Natural killer cell (primary cell): ENCODE results near the gene CLEC4M. TPM values are rescaled to one million over a fixed set of nuclear protein-coding genes. Genes with fewer than 3 reads are reported as not detected.

Experiments used
- ATAC-seq, 3 donors: fragments of 150-1000 bp in 2 of 3; fragments of 200-7000 bp in 1 of 3; cut with Tn5 transposase; 1 replicate in 1 of 3; 2 replicates in 2 of 3; pipeline ENCODE4 v1.10.0; 2021; ENCODE audit warnings: mild to moderate bottlenecking in 2 of 3, moderate library complexity in 2 of 3
- DNase-seq, 2 donors: peaks; one replicate each; pipeline versions ENCODE4 v3.0.0 to v3.0.0-alpha.2; 2013 to 2021; ENCODE audit warnings: mixed read lengths in 1 of 2
- H3K27ac ChIP-seq: one replicate; pipeline ENCODE4 v1.5.1; 2013; ENCODE audit warnings: mild to moderate bottlenecking, low read length
- H3K27me3 ChIP-seq: one replicate; pipeline ENCODE4 v1.6.1; 2013; ENCODE audit warnings: low read length; ENCODE audit not compliant: control insufficient read depth, insufficient read depth
- H3K36me3 ChIP-seq: one replicate; pipeline ENCODE4 v1.6.1; 2013; ENCODE audit warnings: low read length; ENCODE audit not compliant: control insufficient read depth, insufficient read depth
- H3K4me1 ChIP-seq: one replicate; pipeline ENCODE4 v1.6.1; 2013; ENCODE audit warnings: low read length; ENCODE audit not compliant: control insufficient read depth, insufficient read depth
- H3K4me3 ChIP-seq: one replicate; pipeline ENCODE4 v1.5.1; 2013; ENCODE audit warnings: low read length
- H3K9me3 ChIP-seq: one replicate; pipeline ENCODE4 v1.6.1; 2013; ENCODE audit warnings: low read length; ENCODE audit not compliant: control insufficient read depth, insufficient read depth
- H3K27ac Mint-ChIP-seq, 2 donors: one replicate each; pipeline ENCODE4 v1.8.0; 2022; ENCODE audit warnings: mild to moderate bottlenecking in 2 of 2, mixed read lengths in 2 of 2, moderate library complexity in 1 of 2
- H3K27me3 Mint-ChIP-seq, 2 donors: one replicate each; pipeline ENCODE4 v1.8.0; 2022; ENCODE audit warnings: low read depth in 2 of 2, mixed read lengths in 2 of 2
- H3K36me3 Mint-ChIP-seq: one replicate; pipeline ENCODE4 v1.8.0; 2022; ENCODE audit warnings: mixed read lengths
- H3K4me1 Mint-ChIP-seq, 2 donors: one replicate each; pipeline ENCODE4 v1.8.0; 2022; ENCODE audit warnings: mixed read lengths in 2 of 2
- H3K4me3 Mint-ChIP-seq: one replicate; pipeline ENCODE4 v1.8.0; 2022; ENCODE audit warnings: mild to moderate bottlenecking, moderate library complexity, mixed read lengths
- H3K9me3 Mint-ChIP-seq, 2 donors: one replicate each; pipeline ENCODE4 v1.8.0; 2022; ENCODE audit warnings: mixed read lengths in 2 of 2
- WGBS: methylation state at CpG from one replicate; pipeline ENCODE4 v1.1.7; 2013; ENCODE audit warnings: missing lambda C conversion rate; ENCODE audit not compliant: insufficient coverage; 5-methylcytosine and 5-hydroxymethylcytosine counted together
- intact Hi-C: fragments of 100-400 bp; cut with micrococcal nuclease; formaldehyde crosslinking; loops from one replicate; pipeline ENCODE4 v1.14.2; 2022
- total RNA-seq, 4 donors: library from RNA; stranded (reverse); fragments of 120-200 nt in 1 of 4; gene quantifications; one replicate each; pipeline versions ENCODE4 v1.2.3 to v1.2.4, GENCODE V29; 2013 to 2022
- TF ChIP-seq, protein P1 (sequence below): fragments of 200-600 bp; IDR thresholded peaks from one replicate; pipeline ENCODE4 v1.8.0; 2022; ENCODE audit warnings: antibody characterized with exemption

CLEC4M gene
- total RNA-seq, 3 donors from 2014 or later (not counting 1 experiment from before 2014, with no cell fraction given) = not detected

DNA sequence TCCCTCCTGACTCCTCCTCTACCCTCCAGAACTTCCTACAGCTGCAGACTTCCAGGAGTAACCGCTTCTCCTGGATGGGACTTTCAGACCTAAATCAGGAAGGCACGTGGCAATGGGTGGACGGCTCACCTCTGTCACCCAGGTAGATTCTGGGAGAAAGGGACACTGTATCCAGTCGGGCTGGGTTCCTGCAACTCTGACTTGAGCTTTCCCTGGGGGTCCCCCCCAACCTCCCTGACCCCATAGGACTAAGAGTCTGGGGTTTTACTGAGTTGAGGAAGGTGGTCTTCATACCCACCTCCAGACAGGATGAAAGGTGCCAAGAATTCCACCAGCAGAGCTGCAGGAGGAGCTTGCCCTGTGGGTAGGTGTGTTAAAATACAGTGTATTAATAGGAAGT is 4.4 kb downstream of the CLEC4M start:
- intact Hi-C loops = no loop called here
- Mint-ChIP-seq H3K4me3 (no peak overlapping the region), H3K27me3 (peaks cover 14 to 45% of the 10 kb centered on the region in 2 donors), H3K36me3 (no peaks in the 10 kb centered on the region), H3K27ac (no peak overlapping the region), H3K9me3 (no peaks in the 10 kb centered on the region), H3K4me1 (peaks cover 4 to 5% of the 10 kb centered on the region in 2 donors)
- WGBS = 82% methylated on average over 3 of the region's 4 CpGs
- Histone ChIP-seq H3K9me3 (no peaks in the 10 kb centered on the region), H3K27ac (no peak overlapping the region), H3K36me3 (no peaks in the 10 kb centered on the region), H3K4me3 (no peak overlapping the region), H3K4me1 (no peaks in the 10 kb centered on the region), H3K27me3 (peaks cover 3% of the 10 kb centered on the region)
- no peak for ATAC-seq
- TF ChIP-seq, protein P1, sequence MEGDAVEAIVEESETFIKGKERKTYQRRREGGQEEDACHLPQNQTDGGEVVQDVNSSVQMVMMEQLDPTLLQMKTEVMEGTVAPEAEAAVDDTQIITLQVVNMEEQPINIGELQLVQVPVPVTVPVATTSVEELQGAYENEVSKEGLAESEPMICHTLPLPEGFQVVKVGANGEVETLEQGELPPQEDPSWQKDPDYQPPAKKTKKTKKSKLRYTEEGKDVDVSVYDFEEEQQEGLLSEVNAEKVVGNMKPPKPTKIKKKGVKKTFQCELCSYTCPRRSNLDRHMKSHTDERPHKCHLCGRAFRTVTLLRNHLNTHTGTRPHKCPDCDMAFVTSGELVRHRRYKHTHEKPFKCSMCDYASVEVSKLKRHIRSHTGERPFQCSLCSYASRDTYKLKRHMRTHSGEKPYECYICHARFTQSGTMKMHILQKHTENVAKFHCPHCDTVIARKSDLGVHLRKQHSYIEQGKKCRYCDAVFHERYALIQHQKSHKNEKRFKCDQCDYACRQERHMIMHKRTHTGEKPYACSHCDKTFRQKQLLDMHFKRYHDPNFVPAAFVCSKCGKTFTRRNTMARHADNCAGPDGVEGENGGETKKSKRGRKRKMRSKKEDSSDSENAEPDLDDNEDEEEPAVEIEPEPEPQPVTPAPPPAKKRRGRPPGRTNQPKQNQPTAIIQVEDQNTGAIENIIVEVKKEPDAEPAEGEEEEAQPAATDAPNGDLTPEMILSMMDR = no peak
- no peak for DNase-seq

DNA sequence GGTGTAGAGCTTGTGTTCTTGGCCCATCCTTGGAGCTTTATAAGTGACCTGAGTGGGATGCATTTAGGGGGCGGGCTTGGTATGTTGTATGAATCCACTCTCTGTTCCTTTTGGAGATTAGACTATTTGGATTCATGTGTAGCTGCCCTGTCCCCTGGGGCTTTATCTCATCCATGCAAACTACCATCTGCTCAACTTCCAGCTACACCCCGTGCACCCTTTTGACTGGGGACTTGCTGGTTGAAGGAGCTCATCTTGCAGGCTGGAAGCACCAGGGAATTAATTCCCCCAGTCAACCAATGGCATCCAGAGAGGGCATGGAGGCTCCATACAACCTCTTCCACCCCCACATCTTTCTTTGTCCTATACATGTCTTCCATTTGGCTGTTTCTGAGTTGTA is 6.1 kb downstream of the CLEC4M start:
- H3K4me1 Mint-ChIP-seq = peaks cover 10 to 12% of the 10 kb centered on the region in 2 donors
- no peaks in the 10 kb centered on the region for H3K9me3 Mint-ChIP-seq
- 84% methylated on average over 2 of the region's 2 CpGs for WGBS
- H3K4me3 ChIP-seq = no peak overlapping the region
- ATAC-seq = no peak
- no peak for DNase-seq
- TF ChIP-seq, protein P1 = no peak
- H3K27ac Mint-ChIP-seq = no peak overlapping the region
- H3K27me3 ChIP-seq = peaks cover 3% of the 10 kb centered on the region
- intact Hi-C loops = no loop called here
- no peak overlapping the region for H3K4me3 Mint-ChIP-seq
- H3K4me1 ChIP-seq = no peaks in the 10 kb centered on the region
- peaks cover 11 to 36% of the 10 kb centered on the region in 2 donors for H3K27me3 Mint-ChIP-seq
- H3K9me3 ChIP-seq = no peaks in the 10 kb centered on the region
- no peaks in the 10 kb centered on the region for H3K36me3 Mint-ChIP-seq
- no peak overlapping the region for H3K27ac ChIP-seq
- H3K36me3 ChIP-seq = no peaks in the 10 kb centered on the region

DNA sequence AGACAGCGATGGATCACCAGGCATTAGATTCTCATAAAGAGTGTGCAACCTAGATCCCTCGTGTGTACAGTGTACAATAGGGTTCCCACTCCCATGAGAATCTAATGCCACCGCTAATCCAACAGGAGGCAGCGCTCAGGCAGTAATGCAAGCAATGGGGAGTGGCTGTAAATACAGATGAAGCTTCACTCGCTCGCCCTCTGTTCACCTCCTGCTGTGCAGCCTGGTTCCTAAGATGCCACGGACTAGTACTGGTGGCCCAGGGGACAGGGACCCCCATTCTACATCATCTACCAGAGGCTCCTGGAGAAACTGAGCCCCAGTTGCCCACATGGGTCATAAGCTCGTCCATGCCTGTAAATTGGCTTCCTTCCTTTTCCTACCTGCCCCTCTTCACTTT is 8.0 kb downstream of the CLEC4M start:
- Mint-ChIP-seq H3K4me3 (no peak overlapping the region), H3K27ac (no peak overlapping the region), H3K27me3 (peaks cover 13 to 36% of the 10 kb centered on the region in 2 donors), H3K9me3 (no peaks in the 10 kb centered on the region), H3K36me3 (no peaks in the 10 kb centered on the region), H3K4me1 (peaks cover 10 to 12% of the 10 kb centered on the region in 2 donors)
- H3K27me3 ChIP-seq = peaks cover 3% of the 10 kb centered on the region
- H3K27ac ChIP-seq = no peak overlapping the region
- H3K36me3 ChIP-seq = no peaks in the 10 kb centered on the region
- H3K4me1 ChIP-seq = no peaks in the 10 kb centered on the region
- TF ChIP-seq, protein P1 = no peak
- no peak for DNase-seq
- no peak overlapping the region for H3K4me3 ChIP-seq
- ATAC-seq = no peak
- no peaks in the 10 kb centered on the region for H3K9me3 ChIP-seq
- WGBS = 85% methylated on average over 8 of the region's 8 CpGs
- intact Hi-C loops = no loop called here

GRCh38 chr19:7772752-7773291 is 9.8 kb downstream of the CLEC4M start:
- Histone ChIP-seq H3K27ac (no peak overlapping the region), H3K9me3 (no peaks in the 10 kb centered on the region), H3K4me3 (no peak overlapping the region), H3K27me3 (peaks cover 3% of the 10 kb centered on the region), H3K4me1 (no peaks in the 10 kb centered on the region), H3K36me3 (no peaks in the 10 kb centered on the region)
- WGBS = 38% methylated on average over 8 of the region's 8 CpGs
- H3K27ac Mint-ChIP-seq = peak overlapping the region in 1 of 2 donors; percentile 39
- DNase-seq (peak in 1 of 2 donors; percentile 52), ATAC-seq (peak; percentile 85 to 99 (median 92))
- no peaks in the 10 kb centered on the region for H3K36me3 Mint-ChIP-seq
- H3K4me1 Mint-ChIP-seq = peaks cover 10 to 12% of the 10 kb centered on the region in 2 donors
- TF ChIP-seq, protein P1 = no peak
- no peaks in the 10 kb centered on the region for H3K9me3 Mint-ChIP-seq
- peaks cover 17 to 23% of the 10 kb centered on the region in 2 donors for H3K27me3 Mint-ChIP-seq
- H3K4me3 Mint-ChIP-seq = peak overlapping the region; percentile 65
- intact Hi-C loops = no loop called here
